HUES64 (cell line): ENCODE results near the gene ARHGAP25. TPM values are rescaled to one million over a fixed set of nuclear protein-coding genes. Genes with fewer than 3 reads are reported as not detected.

ENCODE experiments used
- H3K27ac ChIP-seq: 2 replicates; pipeline ENCODE4 v1.7.0; 2013; ENCODE audit warnings: low read depth, low read length, inconsistent platforms
- H3K27me3 ChIP-seq: 2 replicates; pipeline ENCODE4 v1.6.1; 2013; ENCODE audit warnings: mild to moderate bottlenecking, low read length; ENCODE audit not compliant: insufficient read depth
- H3K36me3 ChIP-seq: 2 replicates; pipeline ENCODE4 v1.6.1; 2013; ENCODE audit warnings: mild to moderate bottlenecking, low read length; ENCODE audit not compliant: insufficient read depth
- H3K4me1 ChIP-seq: 2 replicates; pipeline ENCODE4 v1.6.1; 2013; ENCODE audit warnings: mild to moderate bottlenecking, low read length, moderate library complexity; ENCODE audit not compliant: insufficient read depth
- H3K4me3 ChIP-seq: 2 replicates; pipeline ENCODE4 v1.5.1; 2013; ENCODE audit warnings: mild to moderate bottlenecking, low read length, moderate library complexity
- H3K9ac ChIP-seq: 2 replicates; pipeline ENCODE4 v1.6.1; 2013; ENCODE audit warnings: mild to moderate bottlenecking, low read depth, low read length
- H3K9me3 ChIP-seq: 2 replicates; pipeline ENCODE4 v1.6.1; 2013; ENCODE audit warnings: low read depth, low read length; ENCODE audit not compliant: insufficient read depth
- WGBS: fragments of 150-250, 120-280 bp; methylation state at CpG from one replicate; pipeline ENCODE4 v1.1.7; 2013; ENCODE audit warnings: missing lambda C conversion rate; 5-methylcytosine and 5-hydroxymethylcytosine counted together
- polyA plus RNA-seq, 2 experiments: library from polyadenylated mRNA; stranded (reverse); fragments of 50-300 nt; gene quantifications; one replicate each; pipeline ENCODE4 v1.2.3, GENCODE V29; 2013

The ARHGAP25 gene
- 0.85 TPM for polyA plus RNA-seq (2013, experiment 1 of 2)
- polyA plus RNA-seq (2013, experiment 2 of 2): 1.7 TPM

- Histone ChIP-seq H3K27ac (no peak within 1 kb of the TSS), H3K4me1 (no peaks in the 10 kb centered on the region), H3K27me3 (no peaks in the 10 kb centered on the region), H3K9ac (no peak within 1 kb of the TSS), H3K4me3 (no peak within 1 kb of the TSS), H3K36me3 (no peaks in the 10 kb centered on the region), H3K9me3 (no peaks in the 10 kb centered on the region)
- WGBS: 93% methylated on average over 12 of the region's 12 CpGs
Observed at GRCh38 chr2:68734688-68735525, at the start of gene ARHGAP25. ARHGAP25 (plus strand) TSS chr2:68734811; CDS start chr2:68735200, 389 bp downstream.

- Histone ChIP-seq H3K27me3 (no peaks in the 10 kb centered on the region), H3K4me3 (no peak overlapping the region), H3K4me1 (peaks cover 36% of the 10 kb centered on the region), H3K9me3 (peaks cover 4% of the 10 kb centered on the region; the same call in 1 of the 2 replicates), H3K27ac (no peak overlapping the region), H3K36me3 (no peaks in the 10 kb centered on the region), H3K9ac (no peak overlapping the region)
- 60% methylated on average over 5 of the region's 5 CpGs for WGBS
Observed at GRCh38 chr2:68686178-68686577, 48.4 kb upstream of the ARHGAP25 start.

- WGBS: 100% methylated on average over 1 of the region's 1 CpG
- H3K27me3 ChIP-seq: no peaks in the 10 kb centered on the region
- H3K36me3 ChIP-seq: no peaks in the 10 kb centered on the region
- no peak overlapping the region for H3K27ac ChIP-seq
- H3K9me3 ChIP-seq: no peaks in the 10 kb centered on the region
- H3K4me3 ChIP-seq: no peak overlapping the region
- no peak overlapping the region for H3K9ac ChIP-seq
- peaks cover 36% of the 10 kb centered on the region for H3K4me1 ChIP-seq
Observed at GRCh38 chr2:68687018-68687417, 47.6 kb upstream of the ARHGAP25 start.

GRCh38 chr2:68689553-68690537, 44.8 kb upstream of the ARHGAP25 start:
- Histone ChIP-seq H3K9ac (no peak overlapping the region), H3K27me3 (no peaks in the 10 kb centered on the region), H3K4me1 (peaks cover 36% of the 10 kb centered on the region), H3K9me3 (no peaks in the 10 kb centered on the region), H3K4me3 (no peak overlapping the region), H3K36me3 (no peaks in the 10 kb centered on the region), H3K27ac (no peak overlapping the region)
- WGBS: 51% methylated on average over 7 of the region's 7 CpGs

- no peak overlapping the region for H3K9ac ChIP-seq
- H3K27me3 ChIP-seq: no peaks in the 10 kb centered on the region
- H3K27ac ChIP-seq: no peak overlapping the region
- peaks cover 32% of the 10 kb centered on the region for H3K4me1 ChIP-seq
- H3K36me3 ChIP-seq: no peaks in the 10 kb centered on the region
- 87% methylated on average over 3 of the region's 3 CpGs for WGBS
- H3K9me3 ChIP-seq: 0 out of 2 replicates have a peak, but pooled peaks cover under 1% of the 10 kb centered on the region
- H3K4me3 ChIP-seq: no peak overlapping the region
Observed at GRCh38 chr2:68690851-68691250, 43.8 kb upstream of the ARHGAP25 start.

GRCh38 chr2:68692511-68692910, 42.1 kb upstream of the ARHGAP25 start:
- H3K9ac ChIP-seq: no peak overlapping the region
- H3K4me3 ChIP-seq: no peak overlapping the region
- 82% methylated on average over 1 of the region's 1 CpG for WGBS
- H3K36me3 ChIP-seq: no peaks in the 10 kb centered on the region
- H3K9me3 ChIP-seq: peaks cover 11% of the 10 kb centered on the region; the same call in 1 of the 2 replicates
- peaks cover 36% of the 10 kb centered on the region for H3K4me1 ChIP-seq
- no peak overlapping the region for H3K27ac ChIP-seq
- no peaks in the 10 kb centered on the region for H3K27me3 ChIP-seq

GRCh38 chr2:68693951-68694350, 40.7 kb upstream of the ARHGAP25 start:
- 93% methylated on average over 2 of the region's 2 CpGs for WGBS
- Histone ChIP-seq H3K4me3 (no peak overlapping the region), H3K4me1 (peaks cover 36% of the 10 kb centered on the region), H3K27me3 (no peaks in the 10 kb centered on the region), H3K36me3 (no peaks in the 10 kb centered on the region), H3K9ac (no peak overlapping the region), H3K9me3 (peaks cover 20% of the 10 kb centered on the region), H3K27ac (no peak overlapping the region)

GRCh38 chr2:68695971-68696370, 38.6 kb upstream of the ARHGAP25 start:
- no peaks in the 10 kb centered on the region for H3K36me3 ChIP-seq
- H3K27me3 ChIP-seq: no peaks in the 10 kb centered on the region
- WGBS: 91% methylated on average over 4 of the region's 4 CpGs
- peak overlapping the region; percentile 73; the same call in 1 of the 2 replicates for H3K27ac ChIP-seq
- H3K4me1 ChIP-seq: peaks cover 16% of the 10 kb centered on the region
- H3K4me3 ChIP-seq: no peak overlapping the region; the same call in 1 of the 2 replicates
- peaks cover 40% of the 10 kb centered on the region for H3K9me3 ChIP-seq
- no peak overlapping the region for H3K9ac ChIP-seq

- Histone ChIP-seq H3K4me3 (no peak overlapping the region; the same call in 1 of the 2 replicates), H3K9ac (no peak overlapping the region), H3K4me1 (peaks cover 20% of the 10 kb centered on the region), H3K27me3 (no peaks in the 10 kb centered on the region), H3K36me3 (no peaks in the 10 kb centered on the region), H3K9me3 (peaks cover 40% of the 10 kb centered on the region), H3K27ac (peak overlapping the region; percentile 74; the same call in 1 of the 2 replicates)
- WGBS: 52% methylated on average over 2 of the region's 2 CpGs
Observed at GRCh38 chr2:68696554-68696953, 38.1 kb upstream of the ARHGAP25 start.

GRCh38 chr2:68698567-68699377, 35.8 kb upstream of the ARHGAP25 start:
- no peaks in the 10 kb centered on the region for H3K36me3 ChIP-seq
- H3K27ac ChIP-seq: no peak overlapping the region
- H3K9ac ChIP-seq: no peak overlapping the region
- H3K9me3 ChIP-seq: peaks cover 40% of the 10 kb centered on the region
- no peaks in the 10 kb centered on the region for H3K27me3 ChIP-seq
- WGBS: 93% methylated on average over 4 of the region's 4 CpGs
- H3K4me3 ChIP-seq: no peak overlapping the region
- peaks cover 20% of the 10 kb centered on the region for H3K4me1 ChIP-seq
